ENCODE measurements around the gene BBLN.

The BBLN gene

GRCh38 chr9:128145951-128146351 is 14.1 kb upstream of the BBLN start:
- no peak for DNase-seq

- DNase-seq, result no peak
Observed at GRCh38 chr9:128146591-128147120, 13.4 kb upstream of the BBLN start.

DNA sequence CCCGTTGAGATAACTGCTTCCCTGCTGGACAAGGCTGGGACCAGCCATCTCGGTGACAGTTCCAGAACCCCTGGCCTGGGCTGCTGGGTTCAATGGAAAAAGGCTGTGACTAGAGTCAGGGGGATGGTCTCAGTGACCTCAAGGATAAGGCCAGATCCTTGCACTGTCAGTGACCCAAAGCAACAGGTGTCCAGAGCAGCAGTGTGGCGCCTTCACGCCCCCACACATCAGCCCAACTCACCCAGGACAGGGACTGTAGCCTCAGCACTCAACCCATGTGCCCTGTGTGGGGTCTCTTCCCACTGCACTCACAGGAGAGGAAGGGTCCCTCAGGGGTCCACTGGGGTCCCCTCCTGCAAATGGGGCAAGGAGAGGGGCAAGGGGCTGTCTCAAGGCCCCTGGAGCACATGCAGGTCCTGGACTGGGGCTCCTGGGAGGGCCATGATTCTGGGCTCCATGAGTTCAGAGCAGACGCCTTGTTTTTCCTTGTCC is 11.5 kb upstream of the BBLN start:
- no peak for DNase-seq

GRCh38 chr9:128149001-128149701 is 10.9 kb upstream of the BBLN start, which contains the start of gene LCN2:
Gene LCN2, plus strand, starts transcription at chr9:128149453. Its CDS starts 73 bp downstream, at chr9:128149526.
- DNase-seq, result no peak

- no peak for DNase-seq
Observed at GRCh38 chr9:128149951-128150593, 10.0 kb upstream of the BBLN start.

DNA sequence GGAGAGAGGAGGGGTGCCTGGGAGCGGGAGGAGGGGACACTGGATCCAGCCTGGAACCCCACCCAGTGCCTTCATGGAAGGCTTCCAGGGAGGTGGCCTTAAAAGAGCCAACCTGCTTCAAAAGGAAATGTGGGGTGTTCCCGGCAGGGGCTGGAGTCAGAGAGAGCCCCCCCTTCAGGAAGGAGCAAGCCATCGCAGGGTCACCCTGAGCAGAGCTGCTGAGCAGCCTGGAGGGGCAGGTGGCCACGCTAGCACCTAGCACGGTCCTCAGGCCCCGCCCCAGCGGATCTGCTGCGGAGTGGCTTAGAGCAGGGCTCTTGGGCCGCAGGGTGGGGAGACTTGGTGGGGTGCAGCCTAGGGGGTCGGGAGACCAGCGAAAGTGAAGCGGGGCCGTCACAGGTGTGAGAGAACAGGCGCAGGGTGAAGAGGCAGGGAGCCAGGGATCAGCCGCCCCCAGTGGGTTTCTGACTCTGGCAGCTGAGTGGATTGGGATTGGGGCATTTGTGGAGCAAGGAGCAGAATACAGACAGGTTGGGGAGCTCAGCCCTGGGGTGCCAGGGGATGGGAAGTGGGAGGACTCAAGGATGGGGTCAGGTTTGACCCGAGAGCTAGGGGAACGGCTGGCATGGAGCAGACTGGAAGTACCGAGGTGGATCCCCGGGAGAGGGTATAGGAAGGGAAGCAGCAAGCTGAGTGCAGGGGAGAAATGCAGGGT is 9.3 kb upstream of the BBLN start:
- DNase-seq, result no peak

- DNase-seq, result no peak
Observed at GRCh38 chr9:128151309-128152132, 8.5 kb upstream of the BBLN start.

GRCh38 chr9:128152133-128153059 is 7.7 kb upstream of the BBLN start:
- DNase-seq, result no peak

- peak; percentile 35 for DNase-seq
Observed at GRCh38 chr9:128153060-128153946, 6.8 kb upstream of the BBLN start.

- no peak for DNase-seq
Observed at GRCh38 chr9:128153947-128154695, 5.9 kb upstream of the BBLN start.

GRCh38 chr9:128155736-128156500 is 4.1 kb upstream of the BBLN start:
- no peak for DNase-seq

GRCh38 chr9:128159522-128159783 is 612 bp upstream of the BBLN start:
- no peak for DNase-seq

- DNase-seq, result no peak
Observed at GRCh38 chr9:128160603-128160987, 530 bp downstream of the BBLN start.

GRCh38 chr9:128161215-128161902 is 1.3 kb downstream of the BBLN start:
- peak; percentile 31 for DNase-seq

DNA sequence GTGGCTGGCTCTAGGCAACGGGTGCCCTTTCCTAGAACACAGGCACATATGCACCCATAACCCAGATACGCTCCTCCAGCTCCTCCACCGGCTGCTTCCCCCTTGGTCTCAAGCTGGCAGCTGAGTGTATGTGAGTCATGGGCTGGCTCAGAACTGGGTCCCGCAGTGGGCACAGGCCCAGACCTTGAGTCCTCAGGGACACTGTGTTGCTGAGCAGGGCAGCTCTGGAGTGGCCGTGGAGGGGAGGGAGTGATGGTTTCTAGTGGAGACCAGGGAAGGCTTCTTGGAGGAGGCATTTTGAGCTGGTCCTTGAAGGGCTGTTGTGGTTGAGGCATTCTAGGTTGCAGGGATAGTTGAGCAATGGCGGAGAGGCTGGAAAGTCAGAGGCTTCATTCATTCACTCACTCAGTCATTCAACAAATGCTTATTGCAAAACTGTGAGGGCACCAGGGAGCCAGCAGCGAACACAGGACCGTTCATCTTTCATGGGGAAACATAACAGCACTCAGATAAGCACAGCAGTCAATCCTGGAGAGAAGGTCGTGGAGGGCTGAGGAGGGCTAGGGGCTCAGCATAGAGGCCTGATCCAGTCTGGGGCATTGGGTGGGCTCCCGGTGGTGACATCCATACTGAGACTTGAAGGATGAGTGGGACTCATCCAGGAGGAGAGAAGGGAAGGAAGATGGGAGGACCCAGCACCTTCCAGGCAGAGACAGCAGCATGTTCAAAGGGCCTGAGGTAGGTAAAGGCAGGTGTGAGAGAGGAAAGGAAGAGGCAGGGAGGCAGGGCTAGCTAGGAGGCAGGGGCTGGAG is 2.4 kb downstream of the BBLN start:
- no peak for DNase-seq

DNA sequence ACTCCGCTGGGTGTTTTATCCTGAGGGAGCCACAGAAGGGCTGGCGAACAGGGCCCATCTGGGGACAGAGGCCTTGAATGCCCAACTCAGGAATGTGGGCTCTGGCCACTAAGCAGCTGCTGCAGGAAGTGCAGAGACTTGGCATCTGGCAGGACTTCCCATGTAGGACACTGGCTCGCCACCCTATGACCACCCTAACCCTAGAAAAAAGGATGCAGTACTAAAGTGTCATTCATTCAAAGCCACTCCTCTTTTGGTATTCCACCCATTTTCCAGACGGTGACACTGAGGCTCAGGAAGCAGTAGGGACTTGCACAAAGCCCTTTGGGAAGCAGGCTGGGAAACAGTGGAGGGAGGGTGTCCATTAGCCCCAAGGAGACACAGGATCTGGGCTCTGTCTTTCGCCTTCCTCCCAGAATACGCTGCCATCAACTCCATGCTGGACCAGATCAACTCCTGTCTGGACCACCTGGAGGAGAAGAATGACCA is 3.0 kb downstream of the BBLN start:
- DNase-seq, result no peak

GRCh38 chr9:128163523-128164306 is 3.6 kb downstream of the BBLN start:
- DNase-seq, result no peak
